HepG2 (cell line): ENCODE data around the gene ARHGAP21. TPM values are rescaled to one million over a fixed set of nuclear protein-coding genes. Genes with fewer than 3 reads are reported as not detected.

Experiments
- ATAC-seq: fragments of 200-7000 bp; cut with Tn5 transposase; 3 replicates; pipeline ENCODE4 v1.9.1; 2020; ENCODE audit warnings: mild to moderate bottlenecking, moderate library complexity
- BruUV-seq: library from RNA; stranded (reverse); fragments of 400-500 nt; replicated peaks from 2 replicates; lab custom pipeline; 2021; lab: Mats Ljungman, UMichigan
- CTCF ChIA-PET: fragments of 300-600 bp; formaldehyde crosslinking; extraction: SDS; loops from one replicate; lab custom pipeline; 2021; ENCODE audit warnings: low total read pairs, inconsistent platforms, low intra/inter-chr PET ratio; lab: Yijun Ruan, JAX
- POLR2A ChIA-PET: fragments of 350-600 bp; sonication (Branson Sonifier 250); formaldehyde crosslinking; loops from one replicate; lab custom pipeline; 2020; ENCODE audit warnings: antibody characterized with exemption, inconsistent platforms; lab: Yijun Ruan, JAX
- DNase-seq: peaks from one replicate; pipeline ENCODE4 v3.0.0-alpha.2; 2015; ENCODE audit warnings: low spot score
- FAIRE-seq: peaks from 3 replicates; lab custom pipeline; 2011; peaks lifted over from hg19 to GRCh38; lab: Jason Lieb, UNC
- H2AFZ ChIP-seq: one replicate; pipeline ENCODE4 v1.6.1; 2011; ENCODE audit warnings: low read length, inconsistent platforms
- H3K27ac ChIP-seq: fragments of 300-600 bp; 3 replicates; pipeline ENCODE4 v1.8.0; 2011; ENCODE audit warnings: mixed run types, mild to moderate bottlenecking, mixed read lengths, low read length, inconsistent platforms; ENCODE audit not compliant: insufficient read depth; ENCODE audit errors: extremely low read length
- H3K27me3 ChIP-seq, 2 experiments: fragments of 200-600 bp in 1 of 2; 2 replicates in 1 of 2; 3 replicates in 1 of 2; pipeline versions ENCODE4 v1.6.0 to v1.8.0; 2011; ENCODE audit warnings: low read length in 2 of 2, mild to moderate bottlenecking in 2 of 2, moderate library complexity in 2 of 2, inconsistent platforms in 1 of 2; ENCODE audit not compliant: insufficient read depth in 2 of 2, control insufficient read depth in 1 of 2
- H3K36me3 ChIP-seq, 2 experiments: fragments of 200-600 bp in 1 of 2; replicated peaks in 1 of 2; 2 replicates in 1 of 2; 3 replicates in 1 of 2; pipeline versions ENCODE4 v1.5.1 to v1.8.0; 2011; ENCODE audit warnings: low read length in 2 of 2, inconsistent platforms in 1 of 2; ENCODE audit not compliant: insufficient read depth in 2 of 2, control insufficient read depth in 1 of 2
- H3K4me1 ChIP-seq: 2 replicates; pipeline ENCODE4 v1.5.1; 2012; ENCODE audit warnings: low read length, inconsistent platforms; ENCODE audit not compliant: insufficient read depth
- H3K4me2 ChIP-seq: 2 replicates; pipeline ENCODE4 v1.6.0; 2011; ENCODE audit warnings: low read depth, low read length, inconsistent platforms
- H3K4me3 ChIP-seq, 3 experiments: fragments of 200-600 bp in 1 of 3; sonication (generic), shearing (Covaris generic) in 1 of 3; replicated peaks in 1 of 3; 2 replicates each; pipeline ENCODE4 v1.5.1; 2011 to 2016; ENCODE audit warnings: low read length in 3 of 3, inconsistent platforms in 2 of 3, low read depth in 2 of 3, mild to moderate bottlenecking in 2 of 3, control low read depth in 1 of 3, mixed read lengths in 1 of 3; ENCODE audit not compliant: insufficient read depth in 1 of 3
- H3K79me2 ChIP-seq: one replicate; pipeline ENCODE4 v1.6.1; 2011; ENCODE audit warnings: low read length, inconsistent platforms; ENCODE audit not compliant: insufficient read depth
- H3K9ac ChIP-seq: 2 replicates; pipeline ENCODE4 v1.6.0; 2011; ENCODE audit warnings: mild to moderate bottlenecking, low read depth, low read length, inconsistent platforms; ENCODE audit not compliant: insufficient read depth
- H3K9me3 ChIP-seq: 2 replicates; pipeline ENCODE4 v1.5.1; 2012; ENCODE audit warnings: mild to moderate bottlenecking, low read length
- H4K20me1 ChIP-seq: 2 replicates; pipeline ENCODE4 v1.6.0; 2011; ENCODE audit warnings: inconsistent platforms, mild to moderate bottlenecking, low read length, moderate library complexity; ENCODE audit not compliant: insufficient read depth
- ARID4A ChIP-seq: sonication (generic); formaldehyde crosslinking; IDR thresholded peaks from 2 replicates; pipeline ENCODE4 v1.5.0; 2020; ENCODE audit warnings: mild to moderate bottlenecking, missing genetic modification reagents, borderline replicate concordance
- DPF2 ChIP-seq: sonication (generic); formaldehyde crosslinking; IDR thresholded peaks from 2 replicates; pipeline ENCODE4 v1.4.0; 2020; ENCODE audit warnings: mild to moderate bottlenecking, low read depth, missing genetic modification reagents, borderline replicate concordance
- EEA1 ChIP-seq: sonication (generic); formaldehyde crosslinking; IDR thresholded peaks from 2 replicates; pipeline ENCODE4 v1.5.1; 2020; ENCODE audit warnings: mild to moderate bottlenecking, missing genetic modification reagents, borderline replicate concordance
- KLF16 ChIP-seq, 2 experiments: sonication (generic) in 1 of 2; formaldehyde crosslinking in 1 of 2; IDR thresholded peaks; 2 replicates each; pipeline versions ENCODE4 v1.6.1 to v1.8.0; 2016 to 2023; ENCODE audit warnings: missing genetic modification reagents in 2 of 2, missing compliant biosample characterization in 1 of 2
- KMT2A ChIP-seq: sonication (generic); formaldehyde crosslinking; IDR thresholded peaks from 2 replicates; pipeline ENCODE4 v1.4.0; 2020; ENCODE audit warnings: missing genetic modification reagents
- KMT2B ChIP-seq: IDR thresholded peaks from 2 replicates; pipeline ENCODE4 v1.6.1; 2016; ENCODE audit warnings: missing genetic modification reagents, missing compliant biosample characterization
- NFE2 ChIP-seq: sonication (generic); formaldehyde crosslinking; IDR thresholded peaks from 2 replicates; pipeline ENCODE4 v1.4.0; 2020; ENCODE audit warnings: missing genetic modification reagents
- NFYC ChIP-seq: IDR thresholded peaks from 2 replicates; pipeline ENCODE4 v1.6.1; 2016; ENCODE audit warnings: missing genetic modification reagents, missing compliant biosample characterization
- NR2F6 ChIP-seq, 2 experiments: IDR thresholded peaks; 2 replicates each; pipeline ENCODE4 v1.6.1; 2016; ENCODE audit warnings: antibody characterized with exemption in 1 of 2, mild to moderate bottlenecking in 1 of 2
- PAX8 ChIP-seq: sonication (generic); formaldehyde crosslinking; IDR thresholded peaks from 2 replicates; pipeline ENCODE4 v1.8.0; 2022; ENCODE audit warnings: mild to moderate bottlenecking, missing genetic modification reagents, borderline replicate concordance
- POLR2AphosphoS2 ChIP-seq: IDR thresholded peaks from 2 replicates; pipeline ENCODE4 v1.6.1; 2011; ENCODE audit warnings: low read depth, low read length, improper control_type of control experiment
- SOX6 ChIP-seq, 2 experiments: fragments of 450-650 bp in 1 of 2; sonication (generic) in 1 of 2; formaldehyde crosslinking in 1 of 2; IDR thresholded peaks; 2 replicates each; pipeline versions ENCODE4 v1.4.0 to v1.6.1; 2017 to 2020; ENCODE audit warnings: antibody characterized with exemption in 1 of 2, mild to moderate bottlenecking in 1 of 2, missing genetic modification reagents in 1 of 2
- TEAD3 ChIP-seq: optimal IDR thresholded peaks from 2 replicates; pipeline ENCODE3; 2016; ENCODE audit warnings: borderline replicate concordance
- ZNF282 ChIP-seq: fragments of 450-650 bp; IDR thresholded peaks from 2 replicates; pipeline ENCODE4 v1.6.1; 2018; ENCODE audit not compliant: partially characterized antibody
- ZNF569 ChIP-seq: sonication (generic); formaldehyde crosslinking; IDR thresholded peaks from 2 replicates; pipeline ENCODE4 v1.5.0; 2020; ENCODE audit warnings: mild to moderate bottlenecking, missing genetic modification reagents, moderate library complexity, borderline replicate concordance
- WGBS: methylation state at CpG from one replicate; pipeline ENCODE4 v1.1.6; 2017; ENCODE audit warnings: low lambda C conversion rate; 5-methylcytosine and 5-hydroxymethylcytosine counted together
- in situ Hi-C: cut with HindIII; loops from 2 replicates; pipeline ENCODE4 v1.10.0; 2017; ENCODE audit warnings: low pct_unique_long_range_greater_than_20kb; ENCODE audit not compliant: extremely low pct_ligation_motif_present
- intact Hi-C: fragments of 100-400 bp; cut with micrococcal nuclease; formaldehyde crosslinking; loops from one replicate; pipeline ENCODE4 v1.10.0; 2022; ENCODE audit not compliant: unreplicated experiment
- polyA plus RNA-seq, 8 experiments: library from polyadenylated mRNA; depleted of rRNA in 3 of 8; stranded (reverse) in 7 of 8; unstranded in 1 of 8; fragments of >200 nt; fragmentation: Illumina TruSeq in 4 of 8; extraction: Trizol in 4 of 8; gene quantifications; 2 replicates each; pipeline versions ENCODE4 v1.2.1 to v1.2.3, GENCODE V29; 2011 to 2016; ENCODE audit warnings: low read depth in 4 of 8, missing spikeins in 1 of 8, mixed read lengths in 1 of 8; ENCODE audit not compliant: insufficient read depth in 1 of 8
- total RNA-seq, 5 experiments: library from RNA; depleted of rRNA; stranded (reverse); fragments of >200 nt; fragmentation: Illumina TruSeq; extraction: Trizol; gene quantifications; 2 replicates each; pipeline ENCODE4 v1.2.3, GENCODE V29; 2016; ENCODE audit warnings: low read depth in 1 of 5
- TF ChIP-seq, protein P1 (sequence below): sonication (generic); formaldehyde crosslinking; IDR thresholded peaks from 2 replicates; pipeline ENCODE4 v1.4.0; 2020; ENCODE audit warnings: missing genetic modification reagents
- TF ChIP-seq, protein P2 (sequence below): sonication (generic); formaldehyde crosslinking; IDR thresholded peaks from 2 replicates; pipeline ENCODE4 v1.8.0; 2022; ENCODE audit warnings: mild to moderate bottlenecking, missing genetic modification reagents; ENCODE audit not compliant: insufficient replicate concordance

The ARHGAP21 gene
- total and polyA plus RNA-seq, 2 of the 13 experiments (the other 11 are each of a cell fraction or from before 2014, with no cell fraction given) = 23.9 to 26.6 TPM

- FAIRE-seq (no peak), ATAC-seq (no peak), DNase-seq (no peak)
- no peak overlapping the region for H3K27ac ChIP-seq
- intact Hi-C loops (no loop called here), in situ Hi-C loops (no loop called here)
- POLR2A ChIA-PET = no interaction called here
- no peak overlapping the region for H3K4me2 ChIP-seq
- CTCF ChIA-PET = no interaction called here
- no TSS peak for BruUV-seq
- H3K9ac ChIP-seq = no peak overlapping the region
- 93% methylated on average over 4 of the region's 4 CpGs for WGBS
- peaks cover 11% of the 10 kb centered on the region for H3K4me1 ChIP-seq
- H2AFZ ChIP-seq = no peak overlapping the region
- no peaks in the 10 kb centered on the region for H3K27me3 ChIP-seq
- no peaks in the 10 kb centered on the region for H4K20me1 ChIP-seq
- H3K4me3 ChIP-seq = no peak overlapping the region
- peaks cover 23 to 61% of the 10 kb centered on the region in 2 experiments; a peak in 4 of 5 replicates for H3K36me3 ChIP-seq
- H3K79me2 ChIP-seq = no peaks in the 10 kb centered on the region
- no peaks in the 10 kb centered on the region for H3K9me3 ChIP-seq
- TF ChIP-seq ZNF282 (no peak), SOX6 (IDR thresholded peaks at IDR 0.05) (no peak), SOX6 (CRISPR knock-in tag; IDR thresholded peaks at IDR 0.05) (no peak), DPF2 (CRISPR knock-in tag) (no peak), EEA1 (CRISPR knock-in tag) (no peak), POLR2AphosphoS2 (no peak), NR2F6 (IDR thresholded peaks at IDR 0.05) (no peak), NR2F6 (CRISPR knock-in tag; IDR thresholded peaks at IDR 0.05) (no peak), NFYC (CRISPR knock-in tag) (no peak), KMT2A (CRISPR knock-in tag) (no peak), TEAD3 (no peak), ARID4A (CRISPR knock-in tag) (no peak), KLF16 (CRISPR knock-in tag; IDR thresholded peaks at IDR 0.05) (no peak), PAX8 (CRISPR knock-in tag) (no peak), NFE2 (no peak), ZNF569 (CRISPR knock-in tag) (no peak), KMT2B (no peak)
- TF ChIP-seq, protein P1, sequence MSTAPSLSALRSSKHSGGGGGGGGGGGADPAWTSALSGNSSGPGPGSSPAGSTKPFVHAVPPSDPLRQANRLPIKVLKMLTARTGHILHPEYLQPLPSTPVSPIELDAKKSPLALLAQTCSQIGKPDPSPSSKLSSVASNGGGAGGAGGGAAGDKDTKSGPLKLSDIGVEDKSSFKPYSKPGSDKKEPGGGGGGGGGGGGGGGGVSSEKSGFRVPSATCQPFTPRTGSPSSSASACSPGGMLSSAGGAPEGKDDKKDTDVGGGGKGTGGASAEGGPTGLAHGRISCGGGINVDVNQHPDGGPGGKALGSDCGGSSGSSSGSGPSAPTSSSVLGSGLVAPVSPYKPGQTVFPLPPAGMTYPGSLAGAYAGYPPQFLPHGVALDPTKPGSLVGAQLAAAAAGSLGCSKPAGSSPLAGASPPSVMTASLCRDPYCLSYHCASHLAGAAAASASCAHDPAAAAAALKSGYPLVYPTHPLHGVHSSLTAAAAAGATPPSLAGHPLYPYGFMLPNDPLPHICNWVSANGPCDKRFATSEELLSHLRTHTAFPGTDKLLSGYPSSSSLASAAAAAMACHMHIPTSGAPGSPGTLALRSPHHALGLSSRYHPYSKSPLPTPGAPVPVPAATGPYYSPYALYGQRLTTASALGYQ (CRISPR knock-in tag) = no peak
- TF ChIP-seq, protein P2, sequence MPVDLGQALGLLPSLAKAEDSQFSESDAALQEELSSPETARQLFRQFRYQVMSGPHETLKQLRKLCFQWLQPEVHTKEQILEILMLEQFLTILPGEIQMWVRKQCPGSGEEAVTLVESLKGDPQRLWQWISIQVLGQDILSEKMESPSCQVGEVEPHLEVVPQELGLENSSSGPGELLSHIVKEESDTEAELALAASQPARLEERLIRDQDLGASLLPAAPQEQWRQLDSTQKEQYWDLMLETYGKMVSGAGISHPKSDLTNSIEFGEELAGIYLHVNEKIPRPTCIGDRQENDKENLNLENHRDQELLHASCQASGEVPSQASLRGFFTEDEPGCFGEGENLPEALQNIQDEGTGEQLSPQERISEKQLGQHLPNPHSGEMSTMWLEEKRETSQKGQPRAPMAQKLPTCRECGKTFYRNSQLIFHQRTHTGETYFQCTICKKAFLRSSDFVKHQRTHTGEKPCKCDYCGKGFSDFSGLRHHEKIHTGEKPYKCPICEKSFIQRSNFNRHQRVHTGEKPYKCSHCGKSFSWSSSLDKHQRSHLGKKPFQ (CRISPR knock-in tag) = no peak
Measured at GRCh38 chr10:24533981-24534380, 189.7 kb downstream of the ARHGAP21 start.
